GM23338 (cell line): ENCODE results near the gene TSC2. TPM values are rescaled to one million over a fixed set of nuclear protein-coding genes. Genes with fewer than 3 reads are reported as not detected.

Experiments
- ATAC-seq: fragments of 200-7000 bp; cut with Tn5 transposase; 3 replicates; pipeline ENCODE4 v1.9.1; 2020
- DNase-seq: peaks from one replicate; pipeline ENCODE4 v3.0.0-alpha.2; 2015; ENCODE audit warnings: low spot score
- H2AFZ ChIP-seq: fragments of 200-600 bp; sonication (generic); 2 replicates; pipeline ENCODE4 v1.8.0; 2016; ENCODE audit warnings: antibody characterized with exemption, mild to moderate bottlenecking, moderate library complexity
- H3F3A ChIP-seq: fragments of 200-600 bp; sonication (generic); replicated peaks from 2 replicates; pipeline ENCODE4 v1.8.0; 2017; ENCODE audit warnings: antibody characterized with exemption, mixed run types, low read depth
- H3K27ac ChIP-seq: fragments of 200-600 bp; sonication (generic); 2 replicates; pipeline ENCODE4 v1.6.1; 2016; ENCODE audit warnings: low read depth
- H3K27me3 ChIP-seq: fragments of 200-600 bp; sonication (generic); 2 replicates; pipeline ENCODE4 v1.8.0; 2016; ENCODE audit warnings: mild to moderate bottlenecking, mixed run types, moderate library complexity; ENCODE audit not compliant: insufficient read depth
- H3K36me3 ChIP-seq: fragments of 200-600 bp; sonication (generic); 2 replicates; pipeline ENCODE4 v1.8.0; 2016; ENCODE audit warnings: mild to moderate bottlenecking; ENCODE audit not compliant: insufficient read depth
- H3K4me1 ChIP-seq: fragments of 200-600 bp; sonication (generic); 2 replicates; pipeline ENCODE4 v1.8.0; 2016; ENCODE audit warnings: mild to moderate bottlenecking, moderate library complexity; ENCODE audit not compliant: insufficient read depth
- H3K4me2 ChIP-seq: fragments of 200-600 bp; sonication (generic); 2 replicates; pipeline ENCODE4 v1.7.1; 2017; ENCODE audit warnings: mixed run types
- H3K4me3 ChIP-seq: fragments of 200-600 bp; sonication (generic); 2 replicates; pipeline ENCODE4 v1.6.1; 2016; ENCODE audit warnings: mixed run types
- H3K79me2 ChIP-seq: fragments of 200-600 bp; sonication (generic); replicated peaks from 2 replicates; pipeline ENCODE4 v1.8.0; 2017; ENCODE audit warnings: mild to moderate bottlenecking; ENCODE audit not compliant: insufficient read depth
- H3K9me2 ChIP-seq: fragments of 200-600 bp; sonication (generic); 2 replicates; pipeline ENCODE4 v1.8.0; 2017; ENCODE audit not compliant: insufficient read depth
- H4K20me1 ChIP-seq: fragments of 200-600 bp; sonication (generic); replicated peaks from 2 replicates; pipeline ENCODE4 v1.8.0; 2017; ENCODE audit warnings: mild to moderate bottlenecking; ENCODE audit not compliant: insufficient read depth
- H3K27ac Mint-ChIP-seq: 2 replicates; pipeline ENCODE4 v1.8.0; 2020; ENCODE audit warnings: inconsistent platforms, mild to moderate bottlenecking, moderate library complexity, mixed read lengths
- H3K27me3 Mint-ChIP-seq: 3 replicates; pipeline ENCODE4 v1.8.0; 2022; ENCODE audit warnings: low read depth, mild to moderate bottlenecking, moderate library complexity, mixed read lengths, inconsistent platforms; ENCODE audit not compliant: insufficient read depth, poor library complexity
- H3K36me3 Mint-ChIP-seq: 3 replicates; pipeline ENCODE4 v1.8.0; 2021; ENCODE audit warnings: low read depth, mild to moderate bottlenecking, inconsistent platforms, moderate library complexity, mixed read lengths
- H3K4me1 Mint-ChIP-seq: 3 replicates; pipeline ENCODE4 v1.8.0; 2020; ENCODE audit warnings: mild to moderate bottlenecking, inconsistent platforms, mixed read lengths
- H3K4me3 Mint-ChIP-seq: 3 replicates; pipeline ENCODE4 v1.8.0; 2021; ENCODE audit warnings: moderate library complexity, mild to moderate bottlenecking, inconsistent platforms, mixed read lengths
- H3K9me3 Mint-ChIP-seq: 3 replicates; pipeline ENCODE4 v1.8.0; 2020; ENCODE audit warnings: moderate library complexity, mild to moderate bottlenecking, inconsistent platforms, mixed read lengths
- EZH2 ChIP-seq: fragments of 200-600 bp; sonication (generic); IDR thresholded peaks from one replicate; pipeline ENCODE4 v1.8.0; 2017; ENCODE audit warnings: antibody characterized with exemption, mild to moderate bottlenecking, low read depth; ENCODE audit not compliant: unreplicated experiment
- EZH2phosphoT487 ChIP-seq: fragments of 200-600 bp; sonication (generic); IDR thresholded peaks from one replicate; pipeline ENCODE4 v1.8.1; 2018; ENCODE audit warnings: antibody characterized with exemption; ENCODE audit not compliant: unreplicated experiment
- JUNB ChIP-seq: IDR thresholded peaks from one replicate; pipeline ENCODE4 v1.6.1; 2016; ENCODE audit warnings: antibody characterized with exemption; ENCODE audit not compliant: unreplicated experiment
- NANOG ChIP-seq: IDR thresholded peaks from 2 replicates; pipeline ENCODE4 v1.6.1; 2016; ENCODE audit warnings: antibody characterized with exemption, borderline replicate concordance
- polyA plus RNA-seq: library from polyadenylated mRNA; unstranded; fragments of >200 nt; fragmentation: Nextera tagmentation; extraction: Ambion mirVana; gene quantifications from 2 replicates; pipeline ENCODE4 v1.2.1, GENCODE V29; 2016
- total RNA-seq: library from RNA; depleted of rRNA; stranded (reverse); fragments of >200 nt; shearing (Covaris generic); gene quantifications from 2 replicates; pipeline ENCODE4 v1.2.3, GENCODE V29; 2014
- TF ChIP-seq, protein P1 (sequence below): IDR thresholded peaks from one replicate; pipeline ENCODE4 v1.6.1; 2018; ENCODE audit warnings: antibody characterized with exemption; ENCODE audit not compliant: unreplicated experiment
- TF ChIP-seq, protein P2 (sequence below): IDR thresholded peaks from 2 replicates; pipeline ENCODE4 v1.6.1; 2016; ENCODE audit warnings: antibody characterized with exemption
- TF ChIP-seq, protein P3 (sequence below), 2 experiments: fragments of 200-600 bp in 1 of 2; sonication (generic) in 1 of 2; conservative IDR thresholded peaks; 2 replicates each; pipeline versions ENCODE4 v1.5.1 to v1.6.1; 2016 to 2017; ENCODE audit warnings: antibody characterized with exemption in 2 of 2, low read depth in 2 of 2, mild to moderate bottlenecking in 2 of 2, moderate library complexity in 1 of 2

The TSC2 gene
- total and polyA plus RNA-seq, 2 experiments from 2014 or later: 40.5 to 93.0 TPM

DNA sequence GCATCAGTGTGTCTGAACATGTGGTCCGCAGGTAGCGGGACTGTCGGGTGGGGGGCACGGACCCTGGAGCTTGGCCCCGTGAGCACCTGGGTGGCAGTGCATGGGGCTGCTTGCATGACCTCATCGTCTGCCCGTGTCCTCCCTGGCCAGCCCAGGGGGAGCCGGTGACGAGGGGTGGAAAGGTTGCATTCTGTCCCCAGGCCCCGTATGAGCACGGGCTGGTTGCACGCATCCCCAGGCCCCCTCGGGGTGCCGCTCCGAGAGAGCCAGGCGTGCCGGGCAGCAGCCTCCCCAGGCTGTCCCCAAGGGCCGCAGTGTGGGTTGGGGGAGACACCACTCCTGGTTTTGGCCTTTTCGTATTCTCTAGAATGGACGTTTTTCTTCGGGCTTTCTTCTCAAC, 29.9 kb downstream of the TSC2 start (continued):
- TF ChIP-seq, protein P1, sequence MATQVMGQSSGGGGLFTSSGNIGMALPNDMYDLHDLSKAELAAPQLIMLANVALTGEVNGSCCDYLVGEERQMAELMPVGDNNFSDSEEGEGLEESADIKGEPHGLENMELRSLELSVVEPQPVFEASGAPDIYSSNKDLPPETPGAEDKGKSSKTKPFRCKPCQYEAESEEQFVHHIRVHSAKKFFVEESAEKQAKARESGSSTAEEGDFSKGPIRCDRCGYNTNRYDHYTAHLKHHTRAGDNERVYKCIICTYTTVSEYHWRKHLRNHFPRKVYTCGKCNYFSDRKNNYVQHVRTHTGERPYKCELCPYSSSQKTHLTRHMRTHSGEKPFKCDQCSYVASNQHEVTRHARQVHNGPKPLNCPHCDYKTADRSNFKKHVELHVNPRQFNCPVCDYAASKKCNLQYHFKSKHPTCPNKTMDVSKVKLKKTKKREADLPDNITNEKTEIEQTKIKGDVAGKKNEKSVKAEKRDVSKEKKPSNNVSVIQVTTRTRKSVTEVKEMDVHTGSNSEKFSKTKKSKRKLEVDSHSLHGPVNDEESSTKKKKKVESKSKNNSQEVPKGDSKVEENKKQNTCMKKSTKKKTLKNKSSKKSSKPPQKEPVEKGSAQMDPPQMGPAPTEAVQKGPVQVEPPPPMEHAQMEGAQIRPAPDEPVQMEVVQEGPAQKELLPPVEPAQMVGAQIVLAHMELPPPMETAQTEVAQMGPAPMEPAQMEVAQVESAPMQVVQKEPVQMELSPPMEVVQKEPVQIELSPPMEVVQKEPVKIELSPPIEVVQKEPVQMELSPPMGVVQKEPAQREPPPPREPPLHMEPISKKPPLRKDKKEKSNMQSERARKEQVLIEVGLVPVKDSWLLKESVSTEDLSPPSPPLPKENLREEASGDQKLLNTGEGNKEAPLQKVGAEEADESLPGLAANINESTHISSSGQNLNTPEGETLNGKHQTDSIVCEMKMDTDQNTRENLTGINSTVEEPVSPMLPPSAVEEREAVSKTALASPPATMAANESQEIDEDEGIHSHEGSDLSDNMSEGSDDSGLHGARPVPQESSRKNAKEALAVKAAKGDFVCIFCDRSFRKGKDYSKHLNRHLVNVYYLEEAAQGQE: no peak
- no peak for TF ChIP-seq EZH2phosphoT487
- no peak for TF ChIP-seq JUNB
- TF ChIP-seq, protein P2, sequence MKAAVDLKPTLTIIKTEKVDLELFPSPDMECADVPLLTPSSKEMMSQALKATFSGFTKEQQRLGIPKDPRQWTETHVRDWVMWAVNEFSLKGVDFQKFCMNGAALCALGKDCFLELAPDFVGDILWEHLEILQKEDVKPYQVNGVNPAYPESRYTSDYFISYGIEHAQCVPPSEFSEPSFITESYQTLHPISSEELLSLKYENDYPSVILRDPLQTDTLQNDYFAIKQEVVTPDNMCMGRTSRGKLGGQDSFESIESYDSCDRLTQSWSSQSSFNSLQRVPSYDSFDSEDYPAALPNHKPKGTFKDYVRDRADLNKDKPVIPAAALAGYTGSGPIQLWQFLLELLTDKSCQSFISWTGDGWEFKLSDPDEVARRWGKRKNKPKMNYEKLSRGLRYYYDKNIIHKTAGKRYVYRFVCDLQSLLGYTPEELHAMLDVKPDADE: no peak
- TF ChIP-seq EZH2: no peak
- TF ChIP-seq NANOG: no peak

DNA sequence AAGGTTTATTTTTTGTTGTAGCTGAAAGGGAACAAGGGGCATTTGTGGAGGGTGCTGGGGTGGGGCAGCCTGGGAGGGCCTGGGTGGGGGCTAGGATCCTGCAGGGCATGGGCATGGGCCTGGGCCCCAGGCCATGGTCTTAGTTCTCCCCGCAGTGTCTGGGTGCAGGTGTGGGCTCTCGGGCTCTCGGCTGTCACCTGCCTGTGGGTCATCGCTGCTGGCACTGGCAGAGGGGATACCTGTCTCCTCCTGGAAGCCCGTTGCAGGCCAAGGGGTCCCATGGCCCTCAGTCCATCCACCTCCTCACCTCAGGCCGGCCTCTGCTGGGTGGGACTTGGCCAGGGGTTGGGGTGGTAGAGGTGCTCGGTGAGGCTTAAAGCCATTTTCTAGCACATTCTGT, 30.3 kb downstream of the TSC2 start:
- Mint-ChIP-seq H3K9me3 (no peaks in the 10 kb centered on the region), H3K4me3 (no peak overlapping the region), H3K27ac (no peak overlapping the region), H3K27me3 (peaks cover 4% of the 10 kb centered on the region), H3K36me3 (peaks cover 12% of the 10 kb centered on the region), H3K4me1 (no peaks in the 10 kb centered on the region)
- Histone ChIP-seq H3K4me3 (no peak overlapping the region), H3K27me3 (no peaks in the 10 kb centered on the region), H3K4me2 (no peak overlapping the region), H2AFZ (no peak overlapping the region), H4K20me1 (no peaks in the 10 kb centered on the region), H3K9me2 (no peaks in the 10 kb centered on the region), H3K36me3 (no peaks in the 10 kb centered on the region), H3K27ac (no peak overlapping the region), H3K4me1 (no peaks in the 10 kb centered on the region), H3K79me2 (no peaks in the 10 kb centered on the region), H3F3A (no peaks in the 10 kb centered on the region)
- no peak for DNase-seq
- no peak for ATAC-seq
- TF ChIP-seq, protein P3, sequence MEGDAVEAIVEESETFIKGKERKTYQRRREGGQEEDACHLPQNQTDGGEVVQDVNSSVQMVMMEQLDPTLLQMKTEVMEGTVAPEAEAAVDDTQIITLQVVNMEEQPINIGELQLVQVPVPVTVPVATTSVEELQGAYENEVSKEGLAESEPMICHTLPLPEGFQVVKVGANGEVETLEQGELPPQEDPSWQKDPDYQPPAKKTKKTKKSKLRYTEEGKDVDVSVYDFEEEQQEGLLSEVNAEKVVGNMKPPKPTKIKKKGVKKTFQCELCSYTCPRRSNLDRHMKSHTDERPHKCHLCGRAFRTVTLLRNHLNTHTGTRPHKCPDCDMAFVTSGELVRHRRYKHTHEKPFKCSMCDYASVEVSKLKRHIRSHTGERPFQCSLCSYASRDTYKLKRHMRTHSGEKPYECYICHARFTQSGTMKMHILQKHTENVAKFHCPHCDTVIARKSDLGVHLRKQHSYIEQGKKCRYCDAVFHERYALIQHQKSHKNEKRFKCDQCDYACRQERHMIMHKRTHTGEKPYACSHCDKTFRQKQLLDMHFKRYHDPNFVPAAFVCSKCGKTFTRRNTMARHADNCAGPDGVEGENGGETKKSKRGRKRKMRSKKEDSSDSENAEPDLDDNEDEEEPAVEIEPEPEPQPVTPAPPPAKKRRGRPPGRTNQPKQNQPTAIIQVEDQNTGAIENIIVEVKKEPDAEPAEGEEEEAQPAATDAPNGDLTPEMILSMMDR (conservative IDR thresholded peaks at IDR 0.05; ENCODE audit: low read depth in 2 of 2): no peak
- TF ChIP-seq, protein P1: no peak
- TF ChIP-seq EZH2phosphoT487 (no peak), EZH2 (no peak)
- TF ChIP-seq, protein P2: no peak
